K562 (cell line): ENCODE data around the gene IDI2. TPM values are rescaled to one million over a fixed set of nuclear protein-coding genes. Genes with fewer than 3 reads are reported as not detected.

Experiments
- ATAC-seq: fragments of 200-7000 bp; cut with Tn5 transposase; 3 replicates; pipeline ENCODE4 v1.9.1; 2020; ENCODE audit warnings: moderate library complexity
- BruUV-seq: library from RNA; stranded (reverse); fragments of 400-500 nt; replicated peaks from 2 replicates; lab custom pipeline; 2021; lab: Mats Ljungman, UMichigan
- CTCF ChIA-PET: fragments of 300-600 bp; formaldehyde crosslinking; extraction: SDS; loops from one replicate; lab custom pipeline; 2021; ENCODE audit warnings: low intra/inter-chr PET ratio; lab: Yijun Ruan, JAX
- POLR2A ChIA-PET: fragments of 300-600, 350-650 bp; sonication (Branson Sonifier 250); formaldehyde crosslinking; extraction: SDS; loops from one replicate; lab custom pipeline; 2021; ENCODE audit warnings: antibody characterized with exemption, inconsistent platforms; lab: Yijun Ruan, JAX
- DNase-seq, 4 experiments: peaks; one replicate each; pipeline versions ENCODE4 v3.0.0 to v3.0.0-alpha.2; 2011 to 2018; ENCODE audit warnings: low spot score in 3 of 4, mixed read lengths in 3 of 4; ENCODE audit errors: extremely low read depth in 1 of 4
- FAIRE-seq: peaks from 2 replicates; lab custom pipeline; 2011; peaks lifted over from hg19 to GRCh38; lab: Jason Lieb, UNC
- H2AFZ ChIP-seq: 2 replicates; pipeline ENCODE4 v1.6.0; 2011; ENCODE audit warnings: low read depth, low read length, control low read depth, inconsistent platforms
- H3K27ac ChIP-seq: fragments of 200-600 bp; 3 replicates; pipeline ENCODE4 v1.8.0; 2011; ENCODE audit warnings: low read depth, mild to moderate bottlenecking, control low read depth, inconsistent platforms, low read length, moderate library complexity, mixed read lengths; ENCODE audit errors: extremely low read depth
- H3K27me3 ChIP-seq, 2 experiments: fragments of 300-600 bp in 1 of 2; 2 replicates in 1 of 2; 3 replicates in 1 of 2; pipeline versions ENCODE4 v1.6.0 to v1.8.0; 2011; ENCODE audit warnings: inconsistent platforms in 2 of 2, low read length in 2 of 2, mild to moderate bottlenecking in 1 of 2, mixed read lengths in 1 of 2, moderate library complexity in 1 of 2; ENCODE audit not compliant: control insufficient read depth in 2 of 2, insufficient read depth in 2 of 2
- H3K36me3 ChIP-seq: fragments of 300-600 bp; 3 replicates; pipeline ENCODE4 v1.8.0; 2011; ENCODE audit warnings: mild to moderate bottlenecking, low read length, inconsistent platforms; ENCODE audit not compliant: control insufficient read depth, insufficient read depth
- H3K4me1 ChIP-seq, 2 experiments: fragments of 200-600 bp in 1 of 2; replicated peaks in 1 of 2; 2 replicates in 1 of 2; 3 replicates in 1 of 2; pipeline versions ENCODE4 v1.5.1 to v1.8.0; 2011; ENCODE audit warnings: inconsistent platforms in 2 of 2, low read length in 2 of 2, mild to moderate bottlenecking in 1 of 2, mixed read lengths in 1 of 2, moderate library complexity in 1 of 2; ENCODE audit not compliant: control insufficient read depth in 2 of 2, insufficient read depth in 2 of 2
- H3K4me2 ChIP-seq: 2 replicates; pipeline ENCODE4 v1.6.1; 2011; ENCODE audit warnings: low read length, control low read depth, inconsistent platforms, mixed read lengths; ENCODE audit not compliant: insufficient read depth
- H3K4me3 ChIP-seq: fragments of 200-600 bp; sonication (generic), shearing (Covaris generic); 2 replicates; pipeline ENCODE4 v1.5.1; 2016; ENCODE audit warnings: control low read depth, inconsistent platforms
- H3K79me2 ChIP-seq: fragments of 200-600 bp; 3 replicates; pipeline ENCODE4 v1.8.0; 2011; ENCODE audit warnings: low read length, inconsistent platforms; ENCODE audit not compliant: control insufficient read depth, insufficient read depth
- H3K9ac ChIP-seq, 2 experiments: 2 replicates each; pipeline versions ENCODE4 v1.6.0 to v1.6.1; 2011; ENCODE audit warnings: low read depth in 2 of 2, low read length in 2 of 2, control low read depth in 1 of 2, inconsistent platforms in 1 of 2, mild to moderate bottlenecking in 1 of 2, mixed read lengths in 1 of 2; ENCODE audit not compliant: insufficient read depth in 1 of 2
- H3K9me1 ChIP-seq: one replicate; pipeline ENCODE4 v1.6.0; 2011; ENCODE audit warnings: inconsistent platforms, mild to moderate bottlenecking, low read length, moderate library complexity; ENCODE audit not compliant: control insufficient read depth, insufficient read depth
- H3K9me3 ChIP-seq: replicated peaks from 2 replicates; pipeline ENCODE4 v1.5.1; 2011; ENCODE audit warnings: low read depth, low read length, inconsistent platforms; ENCODE audit not compliant: control insufficient read depth, insufficient read depth
- H4K20me1 ChIP-seq: replicated peaks from 2 replicates; pipeline ENCODE4 v1.6.1; 2011; ENCODE audit warnings: low read length, inconsistent platforms, mixed read lengths; ENCODE audit not compliant: control insufficient read depth, insufficient read depth
- ARID1B ChIP-seq: fragments of 450-650 bp; IDR thresholded peaks from 2 replicates; pipeline ENCODE4 v1.6.1; 2016; ENCODE audit warnings: antibody characterized with exemption, mild to moderate bottlenecking, inconsistent platforms
- CREB1 ChIP-seq, 2 experiments: sonication (generic) in 1 of 2; formaldehyde crosslinking in 1 of 2; IDR thresholded peaks; 2 replicates each; pipeline versions ENCODE4 v1.6.1 to v1.8.0; 2012 to 2022; ENCODE audit warnings: inconsistent platforms in 1 of 2, mild to moderate bottlenecking in 1 of 2, missing genetic modification reagents in 1 of 2, moderate library complexity in 1 of 2
- CREM ChIP-seq: IDR thresholded peaks from 2 replicates; pipeline ENCODE4 v1.6.1; 2014; ENCODE audit warnings: antibody characterized with exemption, low read depth
- EWSR1 ChIP-seq: fragments of 450-650 bp; IDR thresholded peaks from 2 replicates; pipeline ENCODE4 v1.6.1; 2018; ENCODE audit warnings: borderline replicate concordance, mild to moderate bottlenecking, low read depth, moderate library complexity; ENCODE audit not compliant: partially characterized antibody
- FOXA3 ChIP-seq, 2 experiments: fragments of 450-650 bp in 1 of 2; sonication (generic) in 1 of 2; formaldehyde crosslinking; IDR thresholded peaks in 1 of 2; conservative IDR thresholded peaks in 1 of 2; 2 replicates each; pipeline versions ENCODE4 v1.4.0 to v1.8.0; 2020 to 2022; ENCODE audit warnings: mild to moderate bottlenecking in 2 of 2, missing genetic modification reagents in 1 of 2
- NFXL1 ChIP-seq: fragments of 450-650 bp; formaldehyde crosslinking; IDR thresholded peaks from 2 replicates; pipeline ENCODE4 v1.4.0; 2021; ENCODE audit warnings: mild to moderate bottlenecking
- PHB ChIP-seq: fragments of 250-450 bp; sonication (Bioruptor Pico); IDR thresholded peaks from 2 replicates; pipeline ENCODE4 v1.5.0; 2021
- RBBP5 ChIP-seq: fragments of 200-600 bp; sonication (generic); IDR thresholded peaks from 2 replicates; pipeline ENCODE4 v1.6.1; 2012; ENCODE audit warnings: borderline replicate concordance, mild to moderate bottlenecking, low read length, control low read depth, inconsistent platforms; ENCODE audit not compliant: insufficient read depth, poor library complexity, severe bottlenecking
- TFAP4 ChIP-seq: sonication (generic); formaldehyde crosslinking; IDR thresholded peaks from 2 replicates; pipeline ENCODE4 v1.8.0; 2022; ENCODE audit warnings: missing genetic modification reagents, mild to moderate bottlenecking, moderate library complexity, borderline replicate concordance
- ZBTB9 ChIP-seq: fragments of 450-650 bp; formaldehyde crosslinking; IDR thresholded peaks from 2 replicates; pipeline ENCODE4 v1.4.0; 2020; ENCODE audit warnings: mild to moderate bottlenecking, moderate library complexity
- WGBS: fragments of 100-300 bp; shearing (Covaris generic); methylation state at CpG from one replicate; pipeline ENCODE4 v1.1.6; 2016; ENCODE audit warnings: low coverage, mixed read lengths; ENCODE audit not compliant: insufficient coverage; ENCODE audit errors: missing lambda C conversion rate; 5-methylcytosine and 5-hydroxymethylcytosine counted together
- in situ Hi-C: fragments of 300-500 bp; cut with MboI; formaldehyde crosslinking; loops from 4 replicates; pipeline ENCODE4 v1.15.0; 2018; ENCODE audit warnings: inconsistent platforms, mixed read lengths
- intact Hi-C: fragments of 100-400 bp; cut with micrococcal nuclease; formaldehyde crosslinking; loops from 2 replicates; pipeline ENCODE4 v1.14.2; 2022
- polyA plus RNA-seq, 8 experiments: library from polyadenylated mRNA; depleted of rRNA in 4 of 8; stranded (reverse) in 5 of 8; unstranded in 3 of 8; fragments of >200 nt; fragmentation: Nextera tagmentation in 2 of 8; fragmentation: Illumina TruSeq in 1 of 8; extraction: Ambion mirVana in 2 of 8; extraction: Trizol in 1 of 8; gene quantifications; 2 replicates each; pipeline versions ENCODE4 v1.2.1 to v1.2.3, GENCODE V29; 2011 to 2014; ENCODE audit warnings: inconsistent platforms in 1 of 8, missing spikeins in 1 of 8
- total RNA-seq, 7 experiments: library from RNA; depleted of rRNA in 6 of 7; stranded (reverse); fragments of >200 nt in 6 of 7; fragmentation: Illumina TruSeq in 2 of 7; extraction: Trizol in 2 of 7; gene quantifications; 2 replicates each; pipeline versions ENCODE4 v1.2.1 to v1.2.3, GENCODE V29; 2011 to 2021; ENCODE audit warnings: low replicate concordance in 1 of 7
- TF ChIP-seq, protein P1 (sequence below): conservative IDR thresholded peaks from 2 replicates; pipeline ENCODE4 v1.6.1; 2011; ENCODE audit warnings: low read depth, mild to moderate bottlenecking, low read length; ENCODE audit not compliant: control insufficient read depth
- TF ChIP-seq, protein P2 (sequence below): fragments of 450-650 bp; IDR thresholded peaks from 2 replicates; pipeline ENCODE4 v1.6.1; 2016; ENCODE audit warnings: antibody characterized with exemption

The IDI2 gene
- total and polyA plus RNA-seq, 9 of the 15 experiments (the other 6 are each of a cell fraction or from before 2014, with no cell fraction given): not detected

DNA sequence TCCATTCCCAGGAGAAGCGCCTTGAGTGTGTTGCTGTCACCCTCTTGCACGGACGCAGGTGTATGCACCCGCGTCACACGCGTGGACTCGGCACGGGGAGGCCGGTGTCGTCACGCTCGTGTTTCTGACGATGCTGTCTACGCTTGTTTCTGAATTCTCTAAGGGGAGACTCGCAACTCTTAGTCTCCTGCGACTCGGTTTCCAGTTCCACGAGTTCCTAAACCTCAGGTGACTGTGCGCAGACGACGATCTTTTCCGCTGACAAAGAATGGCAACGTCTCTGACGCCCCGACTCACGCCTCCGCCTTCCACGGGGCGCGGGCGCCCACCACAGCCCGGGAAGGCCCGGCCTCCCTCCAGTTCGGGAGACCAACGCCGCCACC, 22.7 kb upstream of the IDI2 start:
- in situ Hi-C loops: no loop called here
- H3K9me1 ChIP-seq: peaks cover 13% of the 10 kb centered on the region
- DNase-seq (no peak), FAIRE-seq (no peak), ATAC-seq (no peak; the same call in 1 of the 3 replicates)
- POLR2A ChIA-PET: interaction anchor here (0.7 to 3.5 kb wide), 9 partner anchors 9 to 115 kb away, joined by 3 to 25 read pairs (median 4); no protein-coding TSS in a partner anchor
- CTCF ChIA-PET: no interaction called here
- under 1% methylated on average over 28 of the region's 37 CpGs for WGBS
- peak overlapping the region; percentile 89 to 97 for H3K9ac ChIP-seq
- BruUV-seq: TSS peak; percentile 69
- peaks cover 21 to 31% of the 10 kb centered on the region in 2 experiments for H3K4me1 ChIP-seq
- H3K27ac ChIP-seq: peak overlapping the region; percentile 93
- no peaks in the 10 kb centered on the region for H3K9me3 ChIP-seq
- H3K4me3 ChIP-seq: peak overlapping the region; percentile 94
- intact Hi-C loops: no loop called here
- no peaks in the 10 kb centered on the region for H3K27me3 ChIP-seq
- peaks cover 45% of the 10 kb centered on the region for H4K20me1 ChIP-seq
- H3K36me3 ChIP-seq: peaks cover 65% of the 10 kb centered on the region
- H2AFZ ChIP-seq: peak overlapping the region; percentile 43; the same call in 1 of the 2 replicates
- peaks cover 77% of the 10 kb centered on the region for H3K79me2 ChIP-seq
- H3K4me2 ChIP-seq: peak overlapping the region; percentile 100
- TF ChIP-seq FOXA3 (CRISPR knock-in tag; conservative IDR thresholded peaks at IDR 0.05 in 1 of 2, IDR thresholded peaks at IDR 0.05 in 1 of 2) (0 out of 4 replicates have a peak, but pooled peaks of 1 of the 2 experiments have one; percentile 28), RBBP5 (peak; percentile 48), ARID1B (no peak), ZBTB9 (CRISPR knock-in tag) (0 out of 2 replicates have a peak, but pooled peaks have one; percentile 18), NFXL1 (CRISPR knock-in tag) (no peak), CREB1 (IDR thresholded peaks at IDR 0.05) (0 out of 2 replicates have a peak, but pooled peaks have one; percentile 60), CREB1 (CRISPR knock-in tag; IDR thresholded peaks at IDR 0.05) (no peak), PHB (CRISPR knock-in tag) (0 out of 2 replicates have a peak, but pooled peaks have one; percentile 40), EWSR1 (no peak), CREM (0 out of 2 replicates have a peak, but pooled peaks have one; percentile 28), TFAP4 (CRISPR knock-in tag) (peak; percentile 39; the same call in 1 of the 2 replicates)
- TF ChIP-seq, protein P1, sequence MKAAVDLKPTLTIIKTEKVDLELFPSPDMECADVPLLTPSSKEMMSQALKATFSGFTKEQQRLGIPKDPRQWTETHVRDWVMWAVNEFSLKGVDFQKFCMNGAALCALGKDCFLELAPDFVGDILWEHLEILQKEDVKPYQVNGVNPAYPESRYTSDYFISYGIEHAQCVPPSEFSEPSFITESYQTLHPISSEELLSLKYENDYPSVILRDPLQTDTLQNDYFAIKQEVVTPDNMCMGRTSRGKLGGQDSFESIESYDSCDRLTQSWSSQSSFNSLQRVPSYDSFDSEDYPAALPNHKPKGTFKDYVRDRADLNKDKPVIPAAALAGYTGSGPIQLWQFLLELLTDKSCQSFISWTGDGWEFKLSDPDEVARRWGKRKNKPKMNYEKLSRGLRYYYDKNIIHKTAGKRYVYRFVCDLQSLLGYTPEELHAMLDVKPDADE: 0 out of 2 replicates have a peak, but pooled peaks have one; percentile 11
- TF ChIP-seq, protein P2, sequence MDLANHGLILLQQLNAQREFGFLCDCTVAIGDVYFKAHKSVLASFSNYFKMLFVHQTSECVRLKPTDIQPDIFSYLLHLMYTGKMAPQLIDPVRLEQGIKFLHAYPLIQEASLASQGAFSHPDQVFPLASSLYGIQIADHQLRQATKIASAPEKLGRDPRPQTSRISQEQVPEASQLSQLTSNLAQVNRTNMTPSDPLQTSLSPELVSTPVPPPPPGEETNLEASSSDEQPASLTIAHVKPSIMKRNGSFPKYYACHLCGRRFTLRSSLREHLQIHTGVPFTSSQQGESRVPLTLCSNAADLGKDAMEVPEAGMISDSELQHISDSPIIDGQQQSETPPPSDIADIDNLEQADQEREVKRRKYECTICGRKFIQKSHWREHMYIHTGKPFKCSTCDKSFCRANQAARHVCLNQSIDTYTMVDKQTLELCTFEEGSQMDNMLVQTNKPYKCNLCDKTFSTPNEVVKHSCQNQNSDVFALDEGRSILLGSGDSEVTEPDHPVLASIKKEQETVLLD: 0 out of 2 replicates have a peak, but pooled peaks have one; percentile 43
